Measurements from ENCODE around the gene TMCC2.

The TMCC2 gene

DNA sequence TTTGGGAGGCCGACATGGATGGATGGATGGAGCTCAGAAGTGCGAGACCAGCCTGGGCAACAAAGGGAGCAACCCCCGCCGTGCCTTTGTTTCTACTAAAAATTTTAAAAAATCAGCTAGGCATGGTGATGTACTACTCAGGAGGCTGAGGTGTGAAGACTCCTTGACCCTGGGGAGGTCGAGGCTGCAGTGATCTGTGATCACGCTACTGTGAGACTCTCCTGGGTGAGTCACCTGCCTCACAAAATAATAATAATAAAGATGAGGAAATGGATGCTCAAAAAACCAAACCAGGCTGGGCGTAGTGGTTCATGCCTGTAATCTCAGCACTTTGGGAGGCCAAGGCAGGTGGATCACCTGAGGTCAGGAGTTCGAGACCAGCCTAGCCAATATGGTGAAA, 35.5 kb upstream of the TMCC2 start:
- no peaks in the 10 kb centered on the region for H3K4me1 ChIP-seq (ENCODE audit: low read depth, poor library complexity, severe bottlenecking)
- no peak overlapping the region for H3K27ac ChIP-seq
- H4K20me1 ChIP-seq (ENCODE audit: insufficient read depth), result 0 out of 2 replicates have a peak, but pooled peaks cover 5% of the 10 kb centered on the region
- no peak overlapping the region for H3K4me3 ChIP-seq (IDR thresholded peaks at IDR 0.05; ENCODE audit: insufficient read depth, low read depth, low read length)
- no peak overlapping the region for H2AFZ ChIP-seq (ENCODE audit: low read depth)
- no peak overlapping the region for H3K4me2 ChIP-seq
- H3K36me3 ChIP-seq (ENCODE audit: insufficient read depth), result no peaks in the 10 kb centered on the region
- no peak for TF ChIP-seq CTCF (conservative IDR thresholded peaks at IDR 0.05; ENCODE audit: low read depth, low read length)
- peaks cover 19% of the 10 kb centered on the region; the same call in 1 of the 2 replicates for H3K79me2 ChIP-seq (ENCODE audit: insufficient read depth, low read depth)
- H3K9ac ChIP-seq, result no peak overlapping the region
- H3K27me3 ChIP-seq (ENCODE audit: insufficient read depth, low read depth), result no peaks in the 10 kb centered on the region

GRCh38 chr1:205199090-205199930, 28.4 kb upstream of the TMCC2 start:
- no peak overlapping the region for H2AFZ ChIP-seq (ENCODE audit: low read depth)
- no peaks in the 10 kb centered on the region for H3K36me3 ChIP-seq (ENCODE audit: insufficient read depth)
- no peaks in the 10 kb centered on the region for H3K4me1 ChIP-seq (ENCODE audit: low read depth, poor library complexity, severe bottlenecking)
- no peak overlapping the region for H3K4me2 ChIP-seq
- H3K79me2 ChIP-seq (ENCODE audit: insufficient read depth, low read depth), result peaks cover 26% of the 10 kb centered on the region; the same call in 1 of the 2 replicates
- no peak overlapping the region for H3K27ac ChIP-seq
- no peaks in the 10 kb centered on the region for H3K27me3 ChIP-seq (ENCODE audit: insufficient read depth, low read depth)
- 0 out of 2 replicates have a peak, but pooled peaks cover under 1% of the 10 kb centered on the region for H4K20me1 ChIP-seq (ENCODE audit: insufficient read depth)
- H3K4me3 ChIP-seq (IDR thresholded peaks at IDR 0.05; ENCODE audit: insufficient read depth, low read depth, low read length), result no peak overlapping the region
- H3K9ac ChIP-seq, result no peak overlapping the region
- no peak for TF ChIP-seq CTCF (conservative IDR thresholded peaks at IDR 0.05; ENCODE audit: low read depth, low read length)

- H3K79me2 ChIP-seq (ENCODE audit: insufficient read depth, low read depth), result peaks cover 32% of the 10 kb centered on the region; the same call in 1 of the 2 replicates
- no peak overlapping the region for H3K4me3 ChIP-seq (IDR thresholded peaks at IDR 0.05; ENCODE audit: insufficient read depth, low read depth, low read length)
- H4K20me1 ChIP-seq (ENCODE audit: insufficient read depth), result 0 out of 2 replicates have a peak, but pooled peaks cover 6% of the 10 kb centered on the region
- no peak overlapping the region for H3K27ac ChIP-seq
- H2AFZ ChIP-seq (ENCODE audit: low read depth), result no peak overlapping the region
- H3K4me1 ChIP-seq (ENCODE audit: low read depth, poor library complexity, severe bottlenecking), result no peaks in the 10 kb centered on the region
- H3K27me3 ChIP-seq (ENCODE audit: insufficient read depth, low read depth), result no peaks in the 10 kb centered on the region
- H3K36me3 ChIP-seq (ENCODE audit: insufficient read depth), result no peaks in the 10 kb centered on the region
- no peak overlapping the region for H3K9ac ChIP-seq
- H3K4me2 ChIP-seq, result no peak overlapping the region
- no peak for TF ChIP-seq CTCF (conservative IDR thresholded peaks at IDR 0.05; ENCODE audit: low read depth, low read length)
These were observed 27.8 kb upstream of the TMCC2 start for GRCh38 chr1:205199931-205200299.

DNA sequence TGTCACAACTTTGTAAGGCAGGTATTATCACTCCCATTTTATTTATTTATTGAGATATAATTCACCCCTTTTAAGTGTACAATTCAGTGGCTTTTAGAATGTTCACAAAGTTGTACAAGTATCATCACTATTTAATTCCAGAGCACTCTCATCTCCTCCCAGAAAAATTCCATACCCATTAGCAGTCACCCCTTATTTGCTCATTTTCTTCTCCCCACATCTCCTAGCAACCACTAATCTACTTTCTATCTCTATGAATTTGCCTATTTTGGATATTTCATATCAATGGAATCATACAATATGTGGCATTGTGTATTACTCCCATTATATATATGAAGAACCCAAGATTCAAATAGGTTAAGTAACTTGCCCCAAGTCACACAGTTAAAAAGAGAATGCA, 23.2 kb upstream of the TMCC2 start:
- no peak for TF ChIP-seq CTCF (conservative IDR thresholded peaks at IDR 0.05; ENCODE audit: low read depth, low read length)
- peaks cover 39% of the 10 kb centered on the region for H3K79me2 ChIP-seq (ENCODE audit: insufficient read depth, low read depth)
- H3K9ac ChIP-seq, result no peak overlapping the region
- H3K27me3 ChIP-seq (ENCODE audit: insufficient read depth, low read depth), result no peaks in the 10 kb centered on the region
- H3K4me1 ChIP-seq (ENCODE audit: low read depth, poor library complexity, severe bottlenecking), result peaks cover 11% of the 10 kb centered on the region
- no peak overlapping the region for H3K4me3 ChIP-seq (IDR thresholded peaks at IDR 0.05; ENCODE audit: insufficient read depth, low read depth, low read length)
- H3K27ac ChIP-seq, result no peak overlapping the region
- H4K20me1 ChIP-seq (ENCODE audit: insufficient read depth), result 0 out of 2 replicates have a peak, but pooled peaks cover 8% of the 10 kb centered on the region
- H3K4me2 ChIP-seq, result no peak overlapping the region
- H2AFZ ChIP-seq (ENCODE audit: low read depth), result no peak overlapping the region
- no peaks in the 10 kb centered on the region for H3K36me3 ChIP-seq (ENCODE audit: insufficient read depth)
